HuH-7 (cell line): ENCODE measurements around the gene FCHSD1.

Source experiments
- DNase-seq: peaks from one replicate; pipeline ENCODE4 v3.0.0; 2011; ENCODE audit warnings: low spot score

FCHSD1 gene

GRCh38 chr5:141672841-141673813 lies 21.9 kb upstream of the FCHSD1 start:
- no peak for DNase-seq

- no peak for DNase-seq
These were observed 21.0 kb upstream of the FCHSD1 start for GRCh38 chr5:141672071-141672840.

GRCh38 chr5:141669520-141669919 lies 18.3 kb upstream of the FCHSD1 start:
- DNase-seq = no peak

- no peak for DNase-seq
These were observed 17.5 kb upstream of the FCHSD1 start for GRCh38 chr5:141668601-141669265.

- DNase-seq = no peak
These were observed 15.1 kb upstream of the FCHSD1 start for GRCh38 chr5:141665995-141666940.

GRCh38 chr5:141664733-141665461 lies 13.7 kb upstream of the FCHSD1 start:
- DNase-seq = peak; percentile 88

GRCh38 chr5:141663506-141663905 lies 12.3 kb upstream of the FCHSD1 start:
- no peak for DNase-seq

- no peak for DNase-seq
These were observed 10.8 kb upstream of the FCHSD1 start for GRCh38 chr5:141662028-141662427.

- no peak for DNase-seq
These were observed 6.8 kb upstream of the FCHSD1 start for GRCh38 chr5:141657937-141658545.

- DNase-seq = no peak
These were observed 6.2 kb upstream of the FCHSD1 start for GRCh38 chr5:141657404-141657803.

GRCh38 chr5:141656396-141656795 lies 5.2 kb upstream of the FCHSD1 start:
- DNase-seq = no peak

GRCh38 chr5:141655020-141655419 lies 3.8 kb upstream of the FCHSD1 start:
- DNase-seq = no peak

GRCh38 chr5:141654298-141654697 lies 3.1 kb upstream of the FCHSD1 start:
- no peak for DNase-seq

GRCh38 chr5:141651728-141652105 lies 499 bp upstream of the FCHSD1 start:
- peak; percentile 25 for DNase-seq

GRCh38 chr5:141649972-141650371 lies 1.2 kb downstream of the FCHSD1 start:
- DNase-seq = no peak

- no peak for DNase-seq
These were observed 2.0 kb downstream of the FCHSD1 start for GRCh38 chr5:141649056-141649688.

- DNase-seq = no peak
These were observed 3.4 kb downstream of the FCHSD1 start for GRCh38 chr5:141647851-141648250.

- DNase-seq = no peak
These were observed 4.0 kb downstream of the FCHSD1 start for GRCh38 chr5:141647242-141647641.

- no peak for DNase-seq
These were observed 5.2 kb downstream of the FCHSD1 start for GRCh38 chr5:141646026-141646425.
